GM19239 (cell line): ENCODE results near the gene DECR2.
A peak's percentile ranks its signal among the peaks of the same experiment; 100 is the strongest.

Experiments used
- DNase-seq: peaks from one replicate; pipeline ENCODE4 v3.0.0; 2011; ENCODE audit warnings: low spot score; ENCODE audit not compliant: insufficient read length
- FAIRE-seq: peaks from 2 replicates; lab custom pipeline; 2011; peaks lifted over from hg19 to GRCh38; lab: Jason Lieb, UNC

The DECR2 gene

GRCh38 chr16:364595-365491 is 36.8 kb upstream of the DECR2 start:
- FAIRE-seq (no peak), DNase-seq (no peak)

DNA sequence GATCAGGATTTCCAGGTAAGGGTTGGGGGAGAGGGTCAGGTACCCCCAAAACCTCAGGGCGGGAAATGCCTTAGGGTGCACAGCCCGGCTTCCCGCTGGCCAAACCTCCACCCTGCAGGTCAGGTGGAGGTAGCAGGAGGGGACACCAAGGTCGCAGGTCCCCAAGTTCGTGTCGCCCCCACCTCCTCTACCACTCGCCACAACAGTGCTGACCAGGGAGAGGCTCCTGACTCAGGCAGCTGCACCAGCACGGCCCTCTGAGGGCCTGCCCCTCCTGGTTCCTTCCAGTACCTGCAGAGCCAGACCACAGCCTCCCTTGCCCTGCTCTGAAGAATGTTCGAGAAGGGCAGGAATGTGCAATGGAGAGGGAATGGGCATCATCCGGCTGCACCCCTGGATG is 35.2 kb upstream of the DECR2 start:
- no peak for DNase-seq
- no peak for FAIRE-seq

DNA sequence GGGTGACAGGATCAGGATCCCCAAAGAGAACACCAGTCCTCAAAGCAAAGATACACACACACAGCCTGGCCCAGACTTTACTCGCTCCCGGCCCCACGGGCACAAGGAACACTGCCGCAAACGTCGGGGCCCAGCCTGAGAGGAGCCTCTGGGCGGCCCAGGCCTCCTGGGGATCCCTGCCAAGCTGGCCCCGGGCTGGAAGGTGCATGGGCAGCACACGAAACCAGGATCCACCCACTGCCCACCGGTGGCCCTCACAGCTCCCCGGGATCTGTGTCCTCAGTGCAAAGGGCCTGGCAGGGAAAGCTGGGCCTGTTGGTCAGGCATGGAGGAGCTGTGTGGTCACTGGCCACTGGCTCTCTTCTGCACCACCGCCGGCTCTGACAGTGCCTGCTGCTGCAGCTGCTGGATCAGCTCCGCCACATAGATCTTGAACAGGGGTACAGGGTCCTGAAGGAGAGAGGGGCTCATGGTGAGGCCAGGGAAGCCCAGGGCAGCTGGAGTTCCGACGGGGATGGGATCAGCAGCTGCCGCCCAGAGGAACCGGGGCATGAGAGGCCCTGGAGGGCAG is 34.3 kb upstream of the DECR2 start:
- no peak for DNase-seq
- FAIRE-seq: no peak

DNA sequence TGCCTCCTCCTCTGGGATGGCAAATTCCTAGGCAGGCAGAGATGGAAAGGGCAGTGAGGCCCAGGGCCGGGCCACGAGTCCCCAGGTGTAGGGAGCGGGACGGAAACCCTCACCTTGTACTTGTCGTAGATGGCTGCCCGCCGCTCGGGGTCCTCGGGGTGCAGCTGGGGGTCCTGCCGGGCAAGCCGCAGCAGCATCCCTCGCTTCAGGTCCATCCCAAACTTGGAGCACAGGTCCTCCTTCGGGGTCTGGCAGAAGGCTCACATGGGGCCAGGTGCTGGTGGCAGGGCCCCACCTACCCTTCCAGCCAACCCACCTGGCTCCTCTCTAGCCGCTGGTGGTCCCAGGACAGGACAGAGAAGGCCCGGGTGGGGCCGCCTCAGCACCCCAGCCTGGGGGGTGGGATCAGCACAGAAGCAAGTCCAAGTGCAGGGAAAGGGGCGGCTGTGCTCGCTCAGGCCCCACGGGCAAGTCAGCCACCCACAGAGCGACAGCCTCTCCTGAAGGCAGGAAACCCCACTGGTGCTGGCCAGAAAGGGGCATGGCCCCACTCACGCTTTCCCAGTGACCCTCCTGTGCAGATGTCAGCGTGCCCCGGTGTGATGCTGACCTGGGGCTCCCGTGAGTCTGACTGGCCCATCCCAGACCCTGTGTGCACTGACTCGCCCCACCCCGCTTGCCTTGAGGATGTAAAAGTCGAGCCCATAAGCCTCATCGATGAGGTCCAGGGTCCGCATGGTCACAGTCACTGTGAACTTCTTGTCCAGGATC is 33.1 kb upstream of the DECR2 start:
- FAIRE-seq (no peak), DNase-seq (no peak)

GRCh38 chr16:369275-369865 is 32.3 kb upstream of the DECR2 start:
- DNase-seq: no peak
- no peak for FAIRE-seq

GRCh38 chr16:369866-370436 is 31.7 kb upstream of the DECR2 start:
- FAIRE-seq (no peak), DNase-seq (no peak)

DNA sequence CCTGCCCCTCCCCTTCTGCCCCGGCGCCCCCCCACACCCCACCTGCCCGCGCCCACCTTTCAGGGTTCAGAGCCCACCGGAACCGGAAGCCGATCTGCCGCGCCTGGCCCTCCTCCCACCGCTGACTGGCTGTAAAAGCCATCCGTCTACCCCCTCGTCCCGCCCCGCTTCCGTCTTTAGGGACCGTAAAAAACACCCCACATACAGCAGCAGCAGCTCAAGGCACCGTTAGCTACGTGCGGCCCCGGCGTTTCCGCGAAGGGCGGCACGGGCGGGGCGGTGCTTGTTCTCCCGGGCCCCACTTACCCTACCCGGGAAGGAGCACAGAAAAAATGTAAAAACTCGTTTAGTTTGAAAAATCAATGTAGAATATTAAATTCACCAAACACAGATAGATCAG is 31.2 kb upstream of the DECR2 start, which contains the start of gene MRPL28:
MRPL28 (minus strand) TSS at position 96 of the 400 bp plus-strand sequence. CDS start 320 bp downstream, outside the sequence.
- FAIRE-seq (peak; percentile 99), DNase-seq (peak; percentile 100)

DNA sequence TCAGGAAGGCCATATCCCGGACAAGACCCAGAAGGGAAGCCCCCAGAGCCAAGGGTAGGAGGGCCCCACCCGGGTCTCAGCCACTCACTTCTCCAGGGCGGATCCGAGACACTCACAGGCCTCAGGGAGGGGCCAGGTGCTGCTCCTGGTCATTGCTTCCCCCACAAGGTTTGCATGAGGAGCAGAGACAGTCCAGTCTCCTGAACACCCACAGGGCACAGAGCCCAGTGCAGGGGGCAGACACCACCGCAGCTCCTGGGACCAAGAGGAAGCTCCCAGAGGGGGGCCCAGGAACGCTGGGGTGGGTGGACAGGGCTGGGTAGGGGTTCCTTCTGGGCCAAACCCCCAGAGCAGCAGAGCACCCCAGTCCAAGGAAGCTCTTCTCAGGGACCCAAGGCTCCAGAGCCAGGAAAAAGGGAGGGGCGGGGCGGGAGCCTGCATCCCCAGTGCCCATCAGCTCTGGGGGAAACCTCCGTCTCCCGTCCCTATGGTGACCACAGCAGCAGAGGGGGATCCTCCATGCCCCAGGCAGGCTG is 30.6 kb upstream of the DECR2 start:
- DNase-seq (no peak), FAIRE-seq (no peak)

GRCh38 chr16:371515-372301 is 30.0 kb upstream of the DECR2 start:
- FAIRE-seq: no peak
- no peak for DNase-seq

- no peak for FAIRE-seq
- no peak for DNase-seq
Observed at GRCh38 chr16:372302-372983, 29.2 kb upstream of the DECR2 start.

DNA sequence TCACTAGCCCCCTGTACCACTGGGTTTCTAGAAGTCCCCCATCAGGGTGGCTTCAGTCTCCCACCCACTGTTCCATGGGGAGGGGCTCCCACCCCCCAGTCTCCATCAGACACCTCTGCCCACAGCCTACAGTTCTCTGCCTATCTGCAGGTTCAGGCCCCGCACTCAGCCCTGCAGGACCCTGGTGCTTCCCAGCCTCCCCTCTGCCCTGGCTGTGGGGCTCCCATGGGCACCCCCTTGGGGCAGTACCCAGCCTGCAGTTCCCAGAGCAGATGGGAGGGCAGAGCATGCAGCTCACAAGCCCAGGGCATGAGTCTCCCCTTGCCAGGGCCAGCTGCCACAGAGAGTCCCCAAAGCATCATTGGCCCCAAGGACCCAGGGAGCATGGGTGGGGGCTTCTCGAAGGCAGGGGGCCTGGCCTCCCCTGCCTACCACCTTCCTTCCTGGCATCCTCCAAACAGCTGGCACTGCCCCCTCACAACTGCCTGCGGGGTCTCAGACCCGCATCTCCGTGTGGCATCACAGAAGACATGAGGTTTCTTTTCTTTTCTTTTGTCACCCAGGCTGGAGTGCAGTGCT is 28.6 kb upstream of the DECR2 start:
- FAIRE-seq (no peak), DNase-seq (no peak)

GRCh38 chr16:373848-374615 is 27.7 kb upstream of the DECR2 start:
- DNase-seq: no peak
- FAIRE-seq: no peak

GRCh38 chr16:374616-374926 is 27.1 kb upstream of the DECR2 start:
- FAIRE-seq: no peak

GRCh38 chr16:375212-375611 is 26.5 kb upstream of the DECR2 start:
- DNase-seq (no peak), FAIRE-seq (no peak)

More at GRCh38 chr16:374616-374926, 27.1 kb upstream of the DECR2 start:
- DNase-seq: no peak

DNA sequence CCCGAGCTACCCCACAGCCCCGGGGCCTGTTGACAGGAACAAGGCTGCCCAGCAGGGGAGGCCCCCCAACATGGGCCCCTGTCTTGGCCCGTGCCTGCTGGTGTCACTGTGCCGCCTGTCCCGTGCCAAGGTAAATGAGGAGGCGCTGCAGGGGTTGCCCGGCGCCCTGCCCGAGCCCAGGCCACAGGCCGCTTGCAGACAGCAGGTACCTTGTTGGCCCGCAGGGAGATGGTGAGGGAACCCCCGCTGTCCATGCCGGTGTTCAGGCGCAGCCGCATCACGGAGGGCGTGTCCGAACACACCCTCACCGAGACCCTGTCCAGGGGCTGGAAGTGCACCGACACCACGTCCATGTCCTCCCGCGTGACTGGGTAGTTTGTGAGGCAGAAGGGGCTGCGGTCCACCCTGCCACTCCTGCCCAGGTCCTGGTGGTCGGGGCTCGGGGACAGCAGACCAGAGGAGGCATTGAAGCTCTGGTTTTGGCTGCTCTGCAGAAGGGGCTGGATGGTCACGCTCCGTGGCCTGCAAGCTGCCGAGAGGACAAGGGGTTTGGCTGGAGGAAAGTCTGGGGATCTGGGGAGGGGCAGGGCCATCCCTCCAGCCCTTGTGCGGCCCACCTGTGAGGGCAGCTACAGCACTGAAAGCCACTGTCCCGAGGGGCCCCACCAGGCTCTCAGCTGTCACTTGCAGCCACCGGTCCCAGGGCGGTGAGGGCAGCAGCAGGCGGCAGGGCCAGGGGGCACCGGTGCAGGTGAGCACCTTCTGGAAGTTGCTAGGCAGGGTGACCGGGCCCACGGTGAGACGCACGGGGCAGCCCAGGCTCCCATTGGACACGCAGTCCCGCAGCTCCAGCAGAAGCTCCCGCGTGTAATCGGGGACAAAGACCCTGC is 25.5 kb upstream of the DECR2 start:
- DNase-seq: no peak
- no peak for FAIRE-seq

- DNase-seq (no peak), FAIRE-seq (no peak)
Observed at GRCh38 chr16:376817-377418, 24.8 kb upstream of the DECR2 start.
